ENCODE measurements around the gene CSMD2.
A peak's percentile ranks its signal among the peaks of the same experiment; 100 is the strongest.
"Not testable (repeated sequence)": the region's sequence is repeated elsewhere in the genome, so short reads cannot be mapped to it uniquely, and the experiment has no call there.

Gene CSMD2

DNA sequence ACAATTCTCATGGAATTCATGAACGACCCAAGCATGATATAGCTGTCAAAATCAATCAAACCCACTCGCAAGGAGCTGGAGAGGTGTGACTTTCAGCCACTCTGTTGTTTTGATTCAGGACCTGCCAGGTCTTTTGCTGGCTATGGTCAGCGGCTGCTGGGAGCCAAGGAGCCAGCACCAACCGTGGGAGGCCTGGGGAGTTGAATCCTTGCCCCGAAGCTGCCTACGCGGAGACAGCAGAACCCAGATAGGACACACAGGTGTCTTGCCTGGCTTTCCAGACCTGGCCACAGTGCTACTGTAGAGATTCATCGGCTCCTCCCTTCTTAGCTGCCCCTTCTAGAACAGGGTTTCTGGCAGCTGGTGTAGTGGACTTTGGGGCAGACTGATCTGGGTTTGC lies 649.9 kb downstream of the CSMD2 start:
- DNase-seq (ENCODE audit: low read depth in 2 of 2, low spot score in 1 of 2) = no peak

- DNase-seq (ENCODE audit: low read depth in 2 of 2, low spot score in 1 of 2) = no peak
These were observed 652.6 kb downstream of the CSMD2 start for GRCh38 chr1:33512226-33513011.

GRCh38 chr1:33509276-33509675 lies 655.8 kb downstream of the CSMD2 start:
- DNase-seq (ENCODE audit: low read depth in 2 of 2, low spot score in 1 of 2) = not testable (repeated sequence)

DNA sequence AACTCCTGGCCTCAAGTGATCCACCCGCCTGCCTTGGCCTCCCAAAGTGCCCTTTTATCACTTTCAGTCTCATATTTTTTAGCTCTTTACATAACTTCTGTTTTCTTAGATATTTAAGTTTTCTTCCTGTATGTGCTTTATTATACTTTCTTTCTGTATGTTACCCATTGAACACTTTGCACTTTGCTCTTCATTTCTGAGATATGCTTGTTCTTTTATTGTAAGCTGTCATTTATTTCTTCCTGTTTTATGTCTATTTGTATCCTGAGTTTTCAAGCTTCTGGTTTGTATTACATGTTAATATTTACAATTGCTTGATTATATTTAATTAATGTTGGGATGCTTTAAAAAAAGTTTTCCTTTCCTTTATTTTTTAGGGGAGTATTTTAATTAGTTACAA lies 656.9 kb downstream of the CSMD2 start:
- no peak for DNase-seq (ENCODE audit: low read depth in 2 of 2, low spot score in 1 of 2)

- DNase-seq (ENCODE audit: low read depth in 2 of 2, low spot score in 1 of 2) = no peak
These were observed 657.4 kb downstream of the CSMD2 start for GRCh38 chr1:33507661-33508060.

- no peak for DNase-seq (ENCODE audit: low read depth in 2 of 2, low spot score in 1 of 2)
These were observed 661.5 kb downstream of the CSMD2 start for GRCh38 chr1:33503506-33503905.

DNA sequence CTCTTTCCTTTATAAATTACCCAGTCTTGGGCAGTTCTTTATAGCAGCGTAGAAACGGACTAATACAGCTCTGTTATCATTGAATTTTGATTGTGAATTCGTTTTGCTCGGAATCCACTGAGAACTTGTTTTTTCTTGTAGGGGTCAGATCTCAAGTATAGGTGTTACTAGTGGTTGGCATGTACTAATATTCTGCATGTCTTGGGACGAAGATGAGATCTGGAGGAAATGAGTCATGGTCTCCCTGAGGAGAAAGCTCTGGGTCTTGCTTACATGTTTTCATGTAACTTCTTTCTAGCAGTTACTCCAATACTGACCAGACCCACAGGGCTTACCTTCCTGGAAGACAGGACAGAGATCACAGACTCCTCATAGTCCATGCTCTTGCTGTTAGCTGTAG lies 662.3 kb downstream of the CSMD2 start:
- DNase-seq (ENCODE audit: low read depth in 2 of 2, low spot score in 1 of 2) = no peak

DNA sequence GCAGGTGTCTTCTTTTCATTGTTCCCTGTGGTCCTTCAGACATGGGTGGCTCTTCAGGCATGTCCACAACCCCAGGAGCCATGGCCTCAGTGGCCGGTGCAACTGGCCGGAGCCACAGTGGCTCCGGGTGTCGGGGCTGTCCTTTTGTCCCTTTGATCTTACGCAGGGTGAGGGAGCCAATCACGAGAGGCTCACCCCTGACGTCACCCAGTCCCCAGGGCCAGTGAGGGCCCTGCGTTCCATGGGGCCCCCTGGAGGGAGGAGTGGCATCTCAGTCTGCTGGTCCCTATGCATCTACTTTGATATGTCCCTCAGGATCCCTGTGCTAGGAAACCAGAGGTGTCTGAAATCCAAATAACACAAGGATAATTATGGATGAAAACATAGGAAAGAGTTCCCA lies 663.3 kb downstream of the CSMD2 start:
- no peak for DNase-seq (ENCODE audit: low read depth in 2 of 2, low spot score in 1 of 2)

GRCh38 chr1:33501309-33501708 lies 663.7 kb downstream of the CSMD2 start:
- DNase-seq (ENCODE audit: low read depth in 2 of 2, low spot score in 1 of 2) = no peak

- no peak for DNase-seq (ENCODE audit: low read depth in 2 of 2, low spot score in 1 of 2)
These were observed 664.5 kb downstream of the CSMD2 start for GRCh38 chr1:33500547-33500946.

- DNase-seq (ENCODE audit: low read depth in 2 of 2, low spot score in 1 of 2) = no peak
These were observed 667.6 kb downstream of the CSMD2 start for GRCh38 chr1:33497410-33497809.

GRCh38 chr1:33494929-33495328 lies 670.1 kb downstream of the CSMD2 start:
- no peak for DNase-seq (ENCODE audit: low read depth in 2 of 2, low spot score in 1 of 2)

GRCh38 chr1:33488624-33489023 lies 676.4 kb downstream of the CSMD2 start:
- DNase-seq (ENCODE audit: low read depth in 2 of 2, low spot score in 1 of 2) = no peak

- DNase-seq (ENCODE audit: low read depth in 2 of 2, low spot score in 1 of 2) = no peak
These were observed 682.6 kb downstream of the CSMD2 start for GRCh38 chr1:33482412-33482811.

DNA sequence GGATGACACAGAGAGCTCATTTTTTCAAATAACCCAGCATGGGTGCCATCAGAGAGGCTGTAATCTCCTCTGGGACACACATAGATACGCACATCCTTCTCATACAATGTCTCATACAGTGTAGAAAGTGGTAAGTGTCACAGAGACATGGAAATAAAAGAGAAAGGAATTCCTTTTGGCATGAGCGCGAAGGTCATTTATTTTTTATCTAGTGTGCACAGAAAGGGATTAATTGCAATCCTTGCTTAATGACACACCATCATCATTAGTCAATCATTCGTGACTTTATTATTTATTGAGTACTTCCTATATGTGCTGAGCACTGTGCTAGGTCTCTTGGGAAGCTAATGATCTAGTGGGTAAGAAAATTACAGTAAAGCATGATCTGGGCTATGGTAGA lies 687.6 kb downstream of the CSMD2 start:
- no peak for DNase-seq (ENCODE audit: low read depth in 2 of 2, low spot score in 1 of 2)

DNA sequence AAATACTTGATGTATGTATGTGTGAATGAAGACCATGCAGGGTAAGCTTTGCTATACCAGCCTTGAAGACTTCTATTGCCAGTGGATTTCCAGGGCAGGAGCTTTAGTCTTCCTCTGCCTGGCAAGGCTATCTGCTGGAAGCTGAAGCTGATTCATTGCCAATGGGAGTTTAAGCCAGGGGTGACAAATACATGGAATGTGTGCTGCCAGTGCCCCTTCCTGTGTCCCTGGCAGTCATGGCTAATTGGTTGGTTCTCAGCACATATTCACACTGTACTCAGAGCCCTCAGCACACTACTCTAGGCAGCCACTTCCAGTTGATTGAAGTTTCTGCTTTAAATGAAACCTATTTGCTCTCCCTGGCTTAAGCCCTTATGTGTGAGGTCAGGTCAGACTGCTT lies 691.1 kb downstream of the CSMD2 start:
- DNase-seq (ENCODE audit: low read depth in 2 of 2, low spot score in 1 of 2) = no peak

- DNase-seq (ENCODE audit: low read depth in 2 of 2, low spot score in 1 of 2) = peak; percentile 69 to 80
These were observed 692.6 kb downstream of the CSMD2 start, which contains the start of gene ZSCAN20 for GRCh38 chr1:33472269-33472980. ZSCAN20 (plus strand) TSS chr1:33472645; CDS start chr1:33479289, 6,644 bp downstream.

- DNase-seq (ENCODE audit: low read depth in 2 of 2, low spot score in 1 of 2) = no peak
These were observed 693.6 kb downstream of the CSMD2 start for GRCh38 chr1:33471416-33471815.

DNA sequence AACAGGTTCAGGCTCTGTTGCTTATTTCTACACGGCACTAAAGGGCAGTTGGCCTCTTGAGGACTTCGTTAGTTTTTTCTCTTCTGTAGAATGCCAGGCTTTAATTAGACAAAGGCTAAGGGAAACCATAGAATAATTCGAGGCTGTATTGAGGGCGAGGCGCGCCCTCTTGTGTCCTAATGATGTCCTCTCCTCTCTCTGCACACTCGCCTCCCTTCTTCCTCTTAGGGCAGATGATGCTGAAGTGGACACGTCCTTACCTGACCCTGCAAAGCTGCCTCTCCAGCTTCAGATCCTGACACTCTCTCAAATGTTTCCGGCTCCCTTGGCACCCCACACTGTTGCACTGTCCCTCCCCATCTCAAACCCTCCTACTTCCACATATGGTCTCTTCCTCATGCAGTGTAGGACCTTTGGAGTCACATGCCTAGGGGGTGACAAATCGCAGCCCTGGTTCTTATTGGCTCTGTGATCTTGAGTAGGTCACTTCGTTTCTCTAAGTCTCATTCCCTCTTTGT lies 694.5 kb downstream of the CSMD2 start:
- peak in 1 of 2 donors; percentile 6 for DNase-seq (ENCODE audit: low read depth in 2 of 2, low spot score in 1 of 2)

DNA sequence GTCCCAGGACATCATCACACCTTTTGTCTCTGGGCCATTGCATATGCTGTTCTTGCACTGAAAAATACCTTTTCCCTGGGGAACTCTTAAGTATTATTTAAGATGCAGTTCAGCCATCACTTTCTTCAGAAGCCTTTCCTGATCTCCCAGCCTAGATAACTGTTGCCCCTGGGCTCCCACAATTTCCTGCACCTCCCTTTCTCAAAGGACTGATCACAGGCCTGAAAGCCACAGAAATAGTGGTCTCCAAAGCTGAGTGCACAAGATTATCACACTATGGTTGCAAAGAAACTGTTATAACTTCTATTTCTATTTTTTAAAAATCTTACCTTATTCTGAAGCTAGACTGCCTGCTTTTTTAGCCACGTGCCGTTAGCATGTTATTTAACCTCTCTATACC lies 695.3 kb downstream of the CSMD2 start:
- no peak for DNase-seq (ENCODE audit: low read depth in 2 of 2, low spot score in 1 of 2)

DNA sequence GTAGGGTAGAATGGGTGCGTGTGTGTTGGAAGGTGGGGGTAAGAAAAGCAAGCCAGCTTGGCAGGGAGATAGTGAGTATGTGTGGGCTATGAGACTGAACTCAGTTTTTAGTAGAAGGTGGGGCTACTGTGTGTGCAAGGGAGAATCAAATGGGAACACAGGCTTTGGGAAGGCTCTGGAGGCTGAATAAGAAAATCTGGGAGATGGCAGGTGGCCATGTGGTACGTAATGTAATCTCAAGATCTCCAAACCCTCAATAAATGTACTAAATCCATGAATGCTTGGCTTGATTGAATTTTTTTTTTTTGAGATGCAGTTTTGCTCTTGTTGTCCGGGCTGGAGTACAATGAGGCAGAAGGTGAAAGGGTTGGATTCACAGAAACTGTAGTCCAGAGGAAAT lies 696.1 kb downstream of the CSMD2 start:
- no peak for DNase-seq (ENCODE audit: low read depth in 2 of 2, low spot score in 1 of 2)

DNA sequence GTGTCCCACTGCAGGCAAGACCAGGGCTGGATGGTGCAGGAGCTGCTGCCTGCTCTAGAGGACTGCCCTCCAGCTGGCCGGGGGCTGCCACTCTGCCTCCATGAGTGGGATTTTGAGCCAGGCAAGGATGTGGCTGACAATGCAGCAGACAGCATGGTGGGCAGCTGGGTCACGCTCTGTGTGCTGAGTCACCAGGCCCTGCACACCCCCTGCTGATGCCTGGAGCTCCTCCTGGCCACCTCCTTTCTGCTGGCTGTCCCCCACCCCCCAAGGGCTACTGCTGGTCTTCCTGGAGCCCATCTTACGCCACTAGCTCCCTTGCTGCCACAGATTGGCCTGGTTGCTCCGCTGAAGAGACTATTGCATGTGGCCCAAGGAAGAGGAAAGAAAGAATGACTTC lies 696.5 kb downstream of the CSMD2 start:
- no peak for DNase-seq (ENCODE audit: low read depth in 2 of 2, low spot score in 1 of 2)

All from stimulated activated CD8-positive, alpha-beta memory T cell treated with anti-CD3 and anti-CD28 coated beads, Interleukin-4, amount 100 ng/mL, for 4 hours (primary cell).